Measurements from ENCODE around the gene PRKAG2. TPM values are rescaled to one million over a fixed set of nuclear protein-coding genes. Genes with fewer than 3 reads are reported as not detected.
"Not testable (repeated sequence)": the region's sequence is repeated elsewhere in the genome, so short reads cannot be mapped to it uniquely, and the experiment has no call there.

The PRKAG2 gene
- total RNA-seq, 2 donors from 2014 or later, result 46.1 to 54.6 TPM

DNA sequence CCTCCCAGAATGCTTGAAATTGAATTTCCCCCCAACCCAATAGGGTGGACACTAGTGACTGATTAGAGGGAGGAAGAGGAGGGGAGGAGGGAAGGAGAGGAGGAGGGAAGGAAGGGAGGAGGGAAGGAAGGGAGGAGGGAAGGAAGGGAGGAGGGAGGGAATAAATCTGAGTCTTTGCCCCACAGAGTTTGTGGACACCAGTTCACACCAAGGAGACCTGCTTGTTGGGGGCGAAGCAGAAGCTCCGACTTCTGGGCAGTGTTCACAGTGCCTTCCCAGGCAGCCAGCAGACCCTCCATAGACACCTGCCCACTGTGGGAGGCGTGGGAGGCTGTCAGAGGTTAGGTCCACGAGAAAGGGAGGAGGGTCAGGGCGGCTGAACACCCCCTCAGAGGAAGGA lies 44.8 kb downstream of the PRKAG2 start:
- DNase-seq (no peak), ATAC-seq (no peak)
- intact Hi-C loops (cut with DNase I, micrococcal nuclease), result no loop called here

DNA sequence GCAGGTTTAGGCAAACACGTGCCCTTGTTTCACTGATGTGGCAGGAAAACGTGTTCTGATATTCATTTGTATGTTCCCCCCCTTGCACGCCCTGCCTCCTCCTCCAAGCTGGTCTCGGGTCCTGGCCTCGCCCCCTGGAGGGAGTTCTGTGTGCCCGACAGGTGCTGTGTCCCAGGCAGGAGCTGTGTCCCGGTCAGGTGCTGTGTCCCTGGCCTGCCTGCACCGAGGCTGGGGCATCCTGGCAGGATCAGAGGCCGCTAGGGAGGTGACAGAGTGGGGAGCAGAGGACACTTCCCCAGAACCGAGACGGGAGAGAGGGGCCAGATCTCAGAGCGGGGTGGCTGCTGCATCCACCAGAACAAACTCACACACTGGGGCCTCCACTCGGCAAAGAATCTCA lies 45.3 kb downstream of the PRKAG2 start:
- ATAC-seq (no peak), DNase-seq (no peak)
- intact Hi-C loops (cut with DNase I, micrococcal nuclease), result no loop called here

DNA sequence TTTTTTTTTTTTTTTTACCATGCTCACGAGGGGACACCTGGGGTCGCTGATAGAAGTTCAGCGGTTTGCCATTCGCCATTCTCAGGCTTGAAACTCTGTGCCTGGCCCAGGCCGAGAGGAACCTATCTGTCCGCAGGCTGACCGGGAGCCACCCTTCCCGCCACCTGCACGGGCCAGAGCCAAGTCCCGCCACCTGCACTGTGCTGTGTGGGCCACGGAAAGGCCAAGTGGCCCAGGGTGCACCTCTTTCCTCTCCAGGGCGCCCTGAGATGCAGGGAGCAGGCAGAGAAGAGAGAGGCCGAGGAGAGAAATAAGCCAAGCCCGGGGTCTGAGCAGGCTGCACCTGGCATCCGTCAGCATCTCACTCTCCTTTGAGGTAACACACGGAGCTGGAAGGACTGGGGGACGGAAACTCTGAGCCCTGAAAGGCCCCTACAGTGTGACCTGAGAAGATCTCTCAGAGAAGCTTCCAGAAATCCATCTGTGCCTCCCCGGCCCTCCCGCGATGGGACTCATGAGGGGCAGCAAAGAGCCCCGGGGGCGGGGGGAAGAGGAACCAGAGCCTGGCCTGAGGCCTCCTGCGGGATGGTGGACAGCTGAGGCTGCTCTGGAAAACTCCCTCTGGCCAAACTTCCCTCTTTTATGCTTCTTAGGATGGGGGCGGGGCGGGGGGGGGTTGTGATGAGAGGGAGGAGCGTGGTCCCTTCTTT lies 46.6 kb downstream of the PRKAG2 start:
- intact Hi-C loops (cut with DNase I, micrococcal nuclease), result no loop called here
- no peak for ATAC-seq
- DNase-seq, result no peak

DNA sequence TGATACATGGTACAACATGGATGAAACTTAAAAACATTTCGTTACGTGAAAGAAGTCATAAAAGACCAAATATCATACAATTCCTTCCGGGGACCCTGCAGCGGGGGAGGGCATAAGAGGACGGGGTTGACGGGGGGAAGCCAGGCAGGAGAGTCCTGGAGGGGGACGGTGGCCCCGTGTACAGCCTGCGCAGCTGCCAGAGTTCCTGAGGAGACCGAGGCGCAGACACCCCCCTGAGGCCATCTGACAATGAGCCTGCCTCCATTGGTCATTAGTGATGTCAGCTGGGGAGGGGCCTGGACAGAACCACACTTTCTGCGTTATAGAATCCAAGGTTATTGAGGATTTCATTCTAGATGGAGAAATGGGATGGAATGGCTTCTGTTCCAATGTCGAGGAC lies 47.2 kb downstream of the PRKAG2 start:
- ATAC-seq, result no peak
- intact Hi-C loops (cut with DNase I, micrococcal nuclease), result no loop called here
- no peak for DNase-seq

DNA sequence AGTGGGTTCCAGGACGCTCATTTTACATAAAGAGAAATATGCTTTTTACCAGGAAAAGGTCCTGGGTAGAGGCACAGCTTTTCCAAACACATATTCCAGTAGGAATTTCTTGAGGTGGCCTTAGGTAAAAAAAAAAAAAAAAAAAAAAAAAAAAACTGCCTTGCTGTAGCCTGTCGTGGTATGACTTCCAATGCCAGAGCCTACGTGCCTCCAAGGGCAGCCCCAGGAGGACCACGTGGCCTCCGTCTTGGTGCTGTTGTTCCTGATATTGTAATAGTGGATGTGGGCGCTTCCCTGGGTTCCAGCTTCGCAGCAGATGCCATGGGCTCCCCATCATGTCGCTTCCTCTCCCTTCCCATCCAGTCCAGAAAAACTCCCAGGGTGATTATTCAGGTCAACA lies 49.3 kb downstream of the PRKAG2 start:
- no peak for ATAC-seq
- intact Hi-C loops (cut with DNase I, micrococcal nuclease), result no loop called here
- DNase-seq, result no peak

DNA sequence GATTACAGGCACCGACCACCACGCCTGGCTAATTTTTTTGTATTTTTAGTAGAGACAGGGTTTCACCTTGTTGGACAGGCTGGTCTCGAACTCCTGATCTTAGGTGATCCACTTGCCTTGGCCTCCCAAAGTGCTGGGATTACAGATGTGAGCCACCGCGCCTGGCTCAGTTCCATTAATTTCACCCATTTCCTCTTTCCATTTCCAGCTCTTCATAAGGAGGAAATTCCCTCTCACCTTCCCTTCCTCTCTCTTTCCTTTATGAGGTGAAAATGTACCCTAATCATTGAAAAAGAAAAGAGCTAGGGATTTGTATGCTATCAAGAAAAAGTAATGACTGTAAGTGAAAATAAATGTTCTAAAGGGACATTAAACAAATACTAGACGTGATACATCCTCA lies 50.6 kb downstream of the PRKAG2 start:
- DNase-seq; intact Hi-C loops (cut with DNase I, micrococcal nuclease); ATAC-seq: not testable (repeated sequence)

DNA sequence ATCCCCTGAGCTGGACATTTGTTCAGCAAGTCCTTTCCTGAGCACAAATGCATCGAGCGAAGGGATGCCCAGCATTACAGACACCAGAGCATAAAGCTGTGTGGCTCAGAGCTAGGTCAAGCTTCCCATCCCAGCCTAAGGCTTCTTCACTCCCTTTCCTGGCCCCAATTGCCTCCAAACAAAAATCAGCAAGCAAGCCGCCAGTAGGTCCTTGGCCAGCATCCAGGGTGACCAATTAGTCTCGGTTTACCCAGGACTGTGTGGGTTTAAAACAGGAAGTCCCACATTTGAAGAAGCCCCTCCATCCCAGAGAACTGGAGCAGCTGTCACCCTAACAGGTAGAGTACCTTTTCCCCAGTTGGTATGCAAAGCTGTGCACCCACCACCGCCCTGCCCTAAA lies 51.2 kb downstream of the PRKAG2 start:
- no peak for DNase-seq
- no peak for ATAC-seq
- intact Hi-C loops (cut with DNase I, micrococcal nuclease), result no loop called here

DNA sequence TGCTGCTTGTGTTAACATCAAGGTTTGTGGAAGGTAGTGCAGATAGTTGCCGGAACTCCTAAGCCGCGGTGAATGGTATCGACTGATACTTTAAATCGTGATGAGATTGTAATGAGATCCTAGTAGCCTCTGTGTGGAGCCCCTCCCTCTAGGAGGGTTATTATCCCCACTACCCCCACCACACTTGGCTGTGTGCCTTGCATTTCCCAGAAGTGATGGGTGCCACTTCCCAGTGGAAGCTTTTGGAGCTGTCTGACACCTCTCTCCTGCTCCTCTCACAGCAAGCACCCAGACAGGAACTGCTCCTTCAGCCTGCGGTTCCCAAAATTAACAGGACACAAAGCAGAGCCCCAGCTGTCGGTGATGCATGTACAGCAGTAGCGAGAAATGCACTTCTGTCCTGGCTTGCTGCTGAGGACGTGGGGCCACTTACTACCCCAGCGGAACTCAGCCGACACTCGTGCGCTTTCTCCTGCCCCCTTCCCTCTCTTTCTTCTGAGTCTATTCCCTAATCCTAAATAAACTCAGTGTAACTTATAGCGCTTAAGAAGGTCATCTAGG lies 52.5 kb downstream of the PRKAG2 start:
- no peak for DNase-seq
- intact Hi-C loops (cut with DNase I, micrococcal nuclease), result no loop called here
- ATAC-seq, result no peak

DNA sequence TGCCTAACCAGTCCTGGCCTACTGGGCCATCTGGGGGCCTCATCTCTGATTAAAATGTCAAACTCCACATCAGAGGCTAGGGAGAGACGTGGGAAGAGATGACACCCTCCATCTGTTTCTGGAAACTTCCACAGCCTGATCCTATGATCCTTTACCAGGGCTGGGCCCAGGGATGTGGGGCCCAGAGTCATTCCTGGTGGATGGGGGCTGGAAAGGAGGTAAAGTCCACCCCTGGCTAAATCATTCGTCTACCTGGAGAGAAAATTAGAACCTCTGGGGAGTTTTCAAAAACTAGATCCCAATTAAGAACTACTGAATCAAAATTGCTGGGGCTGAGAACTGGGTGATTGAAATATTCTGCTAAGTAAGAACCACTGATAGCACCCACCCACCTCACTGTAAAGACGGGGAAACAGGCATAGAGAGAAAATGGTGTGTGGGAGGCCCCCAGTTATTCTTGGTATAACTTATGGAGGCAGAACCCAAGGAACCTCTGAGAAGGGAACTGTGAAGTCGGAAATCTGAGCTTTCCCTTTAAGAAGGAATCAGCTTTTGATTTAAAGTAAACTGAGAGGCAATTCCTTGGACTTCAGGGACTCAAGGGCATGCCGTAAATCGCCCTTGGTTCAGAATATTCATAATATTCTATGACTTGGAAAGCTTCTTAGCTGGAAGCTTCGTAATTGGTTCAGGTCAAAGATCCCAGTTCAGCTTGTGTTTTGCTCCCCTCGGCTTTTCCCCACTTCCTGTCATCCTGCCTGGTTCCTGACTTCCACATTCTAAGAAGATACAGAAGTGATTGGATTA lies 53.1 kb downstream of the PRKAG2 start:
- ATAC-seq (no peak), DNase-seq (no peak)
- intact Hi-C loops (cut with DNase I, micrococcal nuclease), result no loop called here

DNA sequence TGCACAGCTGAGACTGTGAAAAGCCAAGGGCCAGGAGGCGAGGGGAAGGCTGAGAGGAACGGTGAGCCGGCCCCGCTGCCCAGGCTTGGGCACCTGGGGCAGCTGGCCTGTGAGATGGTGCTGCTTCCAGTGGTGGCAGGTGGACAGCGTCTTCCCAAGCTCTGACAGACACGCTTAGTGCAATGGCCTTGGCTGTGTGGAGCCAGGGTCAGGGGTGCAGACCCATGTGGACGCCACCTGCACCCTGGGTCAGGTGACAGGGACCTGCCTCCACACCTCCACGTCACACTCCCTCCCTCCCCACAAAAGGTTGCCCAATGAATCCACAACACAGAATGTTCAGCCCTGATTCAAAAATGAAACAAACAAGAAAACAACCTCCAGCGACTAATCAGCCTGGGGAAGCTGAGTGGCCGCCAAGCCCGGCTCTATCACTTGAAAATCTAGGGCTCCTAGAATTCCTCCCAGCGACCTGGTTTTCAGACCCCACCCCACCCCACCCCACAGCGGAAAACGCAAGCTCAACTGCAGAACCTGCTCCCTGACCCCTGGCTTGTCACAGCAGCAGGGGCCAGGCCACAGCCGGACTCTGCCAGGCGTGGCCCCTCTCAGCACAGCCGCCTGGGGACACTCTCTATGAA lies 54.3 kb downstream of the PRKAG2 start:
- intact Hi-C loops (cut with DNase I, micrococcal nuclease), result no loop called here
- ATAC-seq, result no peak
- DNase-seq, result no peak

DNA sequence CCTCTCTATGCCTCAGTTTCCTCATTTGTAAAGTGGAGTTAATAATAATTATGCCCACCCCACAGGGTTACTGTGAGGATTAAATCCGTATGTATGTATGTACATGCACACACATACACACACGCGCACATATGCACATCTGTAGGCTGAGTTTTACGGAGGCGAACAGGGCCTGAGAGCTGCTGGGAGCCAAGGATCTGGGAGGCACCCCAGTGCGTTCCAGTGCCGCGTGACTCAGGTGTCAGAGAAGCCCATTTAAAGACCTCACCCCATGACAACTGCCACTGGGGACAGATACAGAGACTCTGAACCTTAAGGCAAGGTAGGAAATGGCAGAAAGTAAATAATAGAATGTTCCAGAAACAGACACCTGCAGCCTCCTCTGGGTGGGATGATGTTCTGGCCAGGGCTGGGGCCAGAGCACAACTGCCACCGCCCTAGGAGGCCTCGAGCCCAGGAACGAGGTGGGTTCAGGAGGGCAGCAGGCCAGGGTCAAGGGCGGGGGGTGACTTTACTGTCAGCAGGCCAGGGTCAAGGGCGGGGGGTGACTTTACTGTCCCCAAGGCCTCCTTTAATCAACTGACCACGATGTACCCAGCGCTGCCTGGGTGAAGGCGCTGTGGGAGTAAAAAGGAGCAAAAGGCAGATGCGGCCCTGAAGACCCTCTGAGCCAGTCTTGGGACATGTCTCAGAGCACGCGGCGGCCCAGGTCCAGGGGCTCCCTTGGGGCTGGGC lies 54.9 kb downstream of the PRKAG2 start:
- DNase-seq, result no peak
- intact Hi-C loops (cut with DNase I, micrococcal nuclease), result no loop called here

DNA sequence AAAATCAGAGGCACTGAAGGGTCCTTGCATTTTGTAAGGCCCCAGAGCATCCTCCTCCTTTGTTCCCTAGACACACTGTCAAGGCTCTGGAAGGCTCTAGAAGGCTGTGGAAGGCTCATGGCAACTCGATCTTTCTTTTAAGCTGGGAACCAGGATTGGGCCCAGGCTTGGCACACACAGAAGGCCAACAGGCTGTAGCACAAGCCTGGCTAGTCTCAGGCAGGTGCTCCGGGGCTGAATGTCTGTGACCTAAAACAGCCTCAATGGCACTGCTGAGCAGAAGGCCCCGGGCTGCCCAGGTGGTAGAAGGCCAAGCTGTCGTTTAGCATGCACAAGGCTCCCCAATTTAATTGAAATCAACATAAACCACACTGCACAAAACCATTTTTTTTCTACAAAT lies 55.7 kb downstream of the PRKAG2 start:
- ATAC-seq (no peak), DNase-seq (no peak)
- intact Hi-C loops (cut with DNase I, micrococcal nuclease), result no loop called here

More for the DNA sequence above, 54.9 kb downstream of the PRKAG2 start:
- ATAC-seq, result no peak

DNA sequence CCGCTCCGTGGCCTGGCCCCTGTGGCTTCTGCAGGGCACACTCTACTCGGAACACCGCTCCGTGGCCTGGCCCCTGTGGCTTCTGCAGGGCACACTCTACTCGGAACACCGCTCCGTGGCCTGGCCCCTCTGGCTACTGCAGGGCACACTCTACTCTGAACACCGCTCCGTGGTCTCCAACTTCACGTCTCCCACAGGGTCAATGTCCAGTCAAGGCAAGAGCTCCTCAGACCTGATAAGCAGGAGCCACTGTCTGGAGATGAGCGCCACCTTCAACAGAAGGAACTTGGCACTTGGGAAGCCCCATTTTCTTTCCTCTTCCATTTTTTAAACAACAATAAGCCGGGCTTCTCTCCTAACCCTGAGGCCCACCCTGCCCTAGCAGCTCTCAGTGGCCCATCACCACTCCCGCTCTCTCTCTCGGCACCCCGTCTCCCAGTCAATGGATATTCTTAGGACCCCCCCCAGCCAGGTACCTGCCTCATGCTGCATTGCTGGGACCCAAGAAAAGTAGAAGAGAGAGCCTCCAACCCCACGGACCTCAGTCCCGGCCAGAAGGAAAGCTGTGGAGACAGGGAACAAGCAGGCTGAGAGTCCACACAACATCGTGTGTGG lies 56.3 kb downstream of the PRKAG2 start:
- DNase-seq (no peak), ATAC-seq (no peak)
- intact Hi-C loops (cut with DNase I, micrococcal nuclease), result no loop called here

DNA sequence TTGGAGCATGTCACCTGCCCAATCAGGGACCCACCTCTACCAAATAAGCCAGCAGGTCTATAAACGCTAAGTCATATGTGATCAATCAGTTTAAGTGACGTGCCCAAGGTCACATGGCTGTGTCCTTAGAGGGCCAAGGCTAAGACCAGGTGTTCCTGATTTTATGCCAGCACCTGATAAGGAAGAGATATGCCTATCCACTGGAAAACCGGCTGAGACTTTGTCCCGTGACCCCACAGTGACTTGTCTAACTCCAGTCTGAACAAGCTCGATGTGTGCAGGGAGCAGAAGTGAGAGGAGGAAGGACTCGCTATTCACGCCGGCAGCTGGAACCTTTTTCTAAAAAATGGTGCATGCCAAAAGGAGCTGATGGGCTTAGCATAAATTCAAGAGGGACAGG lies 57.0 kb downstream of the PRKAG2 start:
- DNase-seq, result peak; percentile 61 to 84
- ATAC-seq, result peak; percentile 92
- intact Hi-C loops (cut with DNase I, micrococcal nuclease), result no loop called here

DNA sequence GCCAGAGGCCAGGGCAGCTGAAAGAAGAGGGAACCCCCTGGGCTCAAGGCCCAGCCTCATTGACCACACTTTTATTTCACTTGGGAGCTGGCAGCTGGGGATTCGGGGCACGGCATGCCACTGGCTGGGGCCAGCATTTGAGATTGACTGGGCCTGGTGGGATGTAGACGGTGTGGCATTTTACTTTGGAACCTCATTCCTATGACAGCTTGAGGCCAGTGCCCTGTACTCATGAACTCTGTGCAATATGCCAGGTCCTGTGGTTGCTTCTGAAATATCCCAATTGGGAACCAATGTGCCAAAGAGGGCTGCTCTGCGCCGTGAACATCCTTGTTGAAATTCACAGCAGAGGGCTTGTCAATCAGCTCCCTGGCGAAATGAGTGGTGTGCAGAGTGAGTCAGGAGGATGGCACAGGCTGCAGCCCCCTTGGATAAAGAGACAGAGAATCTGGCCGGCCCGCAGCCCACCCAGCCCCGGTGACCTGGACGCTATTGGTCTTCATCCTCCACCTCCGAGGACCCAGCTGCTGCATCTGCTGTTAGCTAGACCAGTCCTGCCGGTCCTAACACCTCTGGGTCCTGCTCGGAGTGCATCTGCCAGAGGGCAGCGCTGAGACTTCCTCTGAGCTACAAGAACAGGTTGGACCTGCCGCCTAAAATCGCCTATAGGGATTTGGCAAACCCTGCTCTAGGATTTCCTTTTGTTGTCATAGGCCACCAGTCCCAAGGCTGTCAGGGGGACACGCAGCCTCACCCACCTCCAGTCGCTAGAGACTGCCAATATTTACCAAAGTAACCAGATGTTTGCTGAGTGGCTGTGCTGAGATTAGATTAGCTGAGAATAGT lies 58.0 kb downstream of the PRKAG2 start:
- intact Hi-C loops (cut with DNase I, micrococcal nuclease), result no loop called here
- DNase-seq (no peak), ATAC-seq (peak; percentile 38)

DNA sequence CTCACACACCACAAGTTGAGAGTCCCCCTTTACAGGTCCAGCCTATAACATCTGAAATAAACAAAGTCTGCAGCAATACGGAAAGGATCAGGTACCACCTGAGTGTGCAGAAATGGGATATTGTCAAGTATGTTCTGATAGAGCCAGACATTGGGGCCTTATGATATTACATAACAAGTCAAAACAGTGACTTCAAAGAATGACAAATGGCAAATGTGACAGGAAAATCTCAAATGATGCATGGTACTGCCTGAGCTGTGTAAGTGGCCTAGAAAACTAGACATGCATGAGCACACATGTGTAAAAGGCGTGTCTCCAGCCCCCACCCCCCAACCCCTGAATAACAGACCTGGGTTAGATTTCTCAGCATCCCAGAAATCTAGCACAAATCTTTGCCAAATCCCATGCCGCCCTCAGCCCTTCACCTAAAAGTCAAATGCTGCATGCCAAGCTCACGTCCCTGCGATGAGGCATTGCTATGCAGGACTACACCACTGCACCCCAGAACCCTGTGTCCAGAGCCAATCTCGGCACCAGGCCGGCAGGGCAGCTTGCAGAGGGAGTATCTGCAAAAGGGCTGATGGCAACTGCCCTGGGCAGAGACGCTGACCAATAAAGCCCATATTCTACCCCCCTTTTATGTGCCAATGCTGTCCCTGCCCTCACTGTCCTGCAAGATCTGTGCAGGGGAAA lies 58.8 kb downstream of the PRKAG2 start:
- DNase-seq, result no peak
- no peak for ATAC-seq
- intact Hi-C loops (cut with DNase I, micrococcal nuclease), result no loop called here

DNA sequence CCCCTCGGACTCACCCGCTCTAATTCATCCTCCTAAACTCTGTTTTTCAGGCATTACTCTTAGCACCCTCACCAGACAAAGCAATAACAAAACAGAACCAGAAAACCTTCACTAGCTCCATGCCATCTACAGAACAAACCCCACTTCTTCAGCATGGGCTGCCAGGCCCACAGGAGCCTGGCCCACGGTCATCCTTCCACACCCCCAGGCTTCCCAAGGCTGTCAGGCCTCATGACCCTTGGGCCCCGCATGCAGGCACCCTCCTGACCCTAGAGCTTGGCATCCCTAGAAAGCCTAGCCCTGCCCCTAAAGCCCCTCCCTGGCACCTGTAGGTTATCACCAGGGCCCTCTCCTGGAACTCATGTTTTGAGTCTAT lies 59.6 kb downstream of the PRKAG2 start:
- DNase-seq (no peak), ATAC-seq (no peak)
- intact Hi-C loops (cut with DNase I, micrococcal nuclease), result no loop called here
